GM21447 (cell line): ENCODE measurements around the gene AMER3.
A peak's percentile ranks its signal among the peaks of the same experiment; 100 is the strongest.

Experiments
- ATAC-seq: cut with Tn5 transposase; IDR thresholded peaks from one replicate; pipeline ENCODE4 v1.9.1; 2021; ENCODE audit not compliant: unreplicated experiment

The AMER3 gene

GRCh38 chr2:130778781-130779180 is 23.4 kb downstream of the AMER3 start:
- ATAC-seq, result no peak

- no peak for ATAC-seq
Measured at GRCh38 chr2:130785466-130786055, 30.2 kb downstream of the AMER3 start.

- ATAC-seq, result no peak
Measured at GRCh38 chr2:130786076-130786475, 30.7 kb downstream of the AMER3 start.

- no peak for ATAC-seq
Measured at GRCh38 chr2:130787841-130788240, 32.5 kb downstream of the AMER3 start.

GRCh38 chr2:130790312-130790711 is 35.0 kb downstream of the AMER3 start:
- ATAC-seq, result no peak

GRCh38 chr2:130790804-130791616 is 35.7 kb downstream of the AMER3 start:
- no peak for ATAC-seq

- no peak for ATAC-seq
Measured at GRCh38 chr2:130791617-130791939, 36.2 kb downstream of the AMER3 start.

- no peak for ATAC-seq
Measured at GRCh38 chr2:130795431-130795830, 40.1 kb downstream of the AMER3 start.

GRCh38 chr2:130796290-130796689 is 41.0 kb downstream of the AMER3 start:
- ATAC-seq, result no peak

- peak; percentile 88 for ATAC-seq
Measured at GRCh38 chr2:130797493-130798435, 42.4 kb downstream of the AMER3 start.

- ATAC-seq, result no peak
Measured at GRCh38 chr2:130798472-130799218, 43.3 kb downstream of the AMER3 start.

- no peak for ATAC-seq
Measured at GRCh38 chr2:130799295-130799694, 44.0 kb downstream of the AMER3 start.

GRCh38 chr2:130805613-130806012 is 50.3 kb downstream of the AMER3 start:
- ATAC-seq, result no peak

GRCh38 chr2:130806370-130806769 is 51.0 kb downstream of the AMER3 start:
- ATAC-seq, result no peak

- ATAC-seq, result no peak
Measured at GRCh38 chr2:130807659-130808385, 52.5 kb downstream of the AMER3 start.

GRCh38 chr2:130808482-130809268 is 53.3 kb downstream of the AMER3 start:
- no peak for ATAC-seq

GRCh38 chr2:130810490-130810889 is 55.1 kb downstream of the AMER3 start:
- no peak for ATAC-seq

- ATAC-seq, result no peak
Measured at GRCh38 chr2:130813722-130814121, 58.4 kb downstream of the AMER3 start.

GRCh38 chr2:130814931-130815680 is 59.8 kb downstream of the AMER3 start:
- no peak for ATAC-seq
